ENCODE measurements around the gene RAPSN. TPM values are rescaled to one million over a fixed set of nuclear protein-coding genes. Genes with fewer than 3 reads are reported as not detected.

The RAPSN gene
- total and polyA plus RNA-seq, 2 experiments from 2014 or later = 0.17 to 0.23 TPM

DNA sequence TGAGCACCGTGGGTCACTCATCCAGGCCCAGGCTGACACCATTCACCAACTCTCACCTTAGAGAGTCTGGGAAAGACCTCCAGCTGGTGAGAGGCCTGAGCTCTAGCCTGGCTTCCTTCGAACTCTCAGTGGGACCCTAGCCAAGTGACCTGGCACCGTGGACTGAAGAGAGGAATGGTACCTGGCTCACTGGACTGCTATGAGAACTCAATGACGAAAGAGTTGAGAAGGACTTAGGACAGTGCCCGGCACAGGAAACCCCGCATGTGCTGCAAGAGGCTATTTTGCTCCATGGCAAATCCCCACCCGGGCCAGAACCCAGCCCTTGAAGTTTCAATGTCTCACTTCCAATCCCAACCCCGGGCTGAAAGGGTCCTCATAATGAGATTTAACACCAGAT is 605 bp upstream of the RAPSN start:
- H3F3A ChIP-seq (replicated peaks; ENCODE audit: low read depth) = no peaks in the 10 kb centered on the region
- no peaks in the 10 kb centered on the region for H3K9me2 ChIP-seq (ENCODE audit: insufficient read depth)
- H4K20me1 ChIP-seq (replicated peaks; ENCODE audit: insufficient read depth) = no peaks in the 10 kb centered on the region
- H3K36me3 Mint-ChIP-seq (ENCODE audit: low read depth) = peaks cover 2% of the 10 kb centered on the region; the same call in 1 of the 3 replicates
- no peaks in the 10 kb centered on the region for H3K4me1 ChIP-seq (ENCODE audit: insufficient read depth)
- H3K36me3 ChIP-seq (ENCODE audit: insufficient read depth) = no peaks in the 10 kb centered on the region
- H2AFZ ChIP-seq = no peak overlapping the region
- H3K27ac ChIP-seq (ENCODE audit: low read depth) = no peak overlapping the region
- no peak overlapping the region for H3K27ac Mint-ChIP-seq
- no peak overlapping the region for H3K4me3 ChIP-seq
- peaks cover 4% of the 10 kb centered on the region; the same call in 1 of the 3 replicates for H3K9me3 Mint-ChIP-seq
- H3K4me1 Mint-ChIP-seq = 0 out of 3 replicates have a peak, but pooled peaks cover 2% of the 10 kb centered on the region
- ATAC-seq (no peak), DNase-seq (ENCODE audit: low spot score) (no peak)
- no peaks in the 10 kb centered on the region for H3K79me2 ChIP-seq (replicated peaks; ENCODE audit: insufficient read depth)
- H3K4me2 ChIP-seq = no peak overlapping the region
- TF ChIP-seq JUNB (IDR thresholded peaks at IDR 0.05; ENCODE audit: unreplicated experiment) = no peak
- no peak for TF ChIP-seq POLR2AphosphoS5 (IDR thresholded peaks at IDR 0.05; ENCODE audit: low read depth)
- TF ChIP-seq STAT1 (IDR thresholded peaks at IDR 0.05; ENCODE audit: unreplicated experiment) = no peak
- TF ChIP-seq ZNF331 (CRISPR knock-in tag; IDR thresholded peaks at IDR 0.05; ENCODE audit: low read depth) = no peak
- no peak for TF ChIP-seq ZNF114 (CRISPR knock-in tag; IDR thresholded peaks at IDR 0.05)
- no peak for TF ChIP-seq NANOG (IDR thresholded peaks at IDR 0.05; ENCODE audit: borderline replicate concordance)
- TF ChIP-seq, protein P1, sequence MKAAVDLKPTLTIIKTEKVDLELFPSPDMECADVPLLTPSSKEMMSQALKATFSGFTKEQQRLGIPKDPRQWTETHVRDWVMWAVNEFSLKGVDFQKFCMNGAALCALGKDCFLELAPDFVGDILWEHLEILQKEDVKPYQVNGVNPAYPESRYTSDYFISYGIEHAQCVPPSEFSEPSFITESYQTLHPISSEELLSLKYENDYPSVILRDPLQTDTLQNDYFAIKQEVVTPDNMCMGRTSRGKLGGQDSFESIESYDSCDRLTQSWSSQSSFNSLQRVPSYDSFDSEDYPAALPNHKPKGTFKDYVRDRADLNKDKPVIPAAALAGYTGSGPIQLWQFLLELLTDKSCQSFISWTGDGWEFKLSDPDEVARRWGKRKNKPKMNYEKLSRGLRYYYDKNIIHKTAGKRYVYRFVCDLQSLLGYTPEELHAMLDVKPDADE (IDR thresholded peaks at IDR 0.05) = no peak
- TF ChIP-seq, protein P2, sequence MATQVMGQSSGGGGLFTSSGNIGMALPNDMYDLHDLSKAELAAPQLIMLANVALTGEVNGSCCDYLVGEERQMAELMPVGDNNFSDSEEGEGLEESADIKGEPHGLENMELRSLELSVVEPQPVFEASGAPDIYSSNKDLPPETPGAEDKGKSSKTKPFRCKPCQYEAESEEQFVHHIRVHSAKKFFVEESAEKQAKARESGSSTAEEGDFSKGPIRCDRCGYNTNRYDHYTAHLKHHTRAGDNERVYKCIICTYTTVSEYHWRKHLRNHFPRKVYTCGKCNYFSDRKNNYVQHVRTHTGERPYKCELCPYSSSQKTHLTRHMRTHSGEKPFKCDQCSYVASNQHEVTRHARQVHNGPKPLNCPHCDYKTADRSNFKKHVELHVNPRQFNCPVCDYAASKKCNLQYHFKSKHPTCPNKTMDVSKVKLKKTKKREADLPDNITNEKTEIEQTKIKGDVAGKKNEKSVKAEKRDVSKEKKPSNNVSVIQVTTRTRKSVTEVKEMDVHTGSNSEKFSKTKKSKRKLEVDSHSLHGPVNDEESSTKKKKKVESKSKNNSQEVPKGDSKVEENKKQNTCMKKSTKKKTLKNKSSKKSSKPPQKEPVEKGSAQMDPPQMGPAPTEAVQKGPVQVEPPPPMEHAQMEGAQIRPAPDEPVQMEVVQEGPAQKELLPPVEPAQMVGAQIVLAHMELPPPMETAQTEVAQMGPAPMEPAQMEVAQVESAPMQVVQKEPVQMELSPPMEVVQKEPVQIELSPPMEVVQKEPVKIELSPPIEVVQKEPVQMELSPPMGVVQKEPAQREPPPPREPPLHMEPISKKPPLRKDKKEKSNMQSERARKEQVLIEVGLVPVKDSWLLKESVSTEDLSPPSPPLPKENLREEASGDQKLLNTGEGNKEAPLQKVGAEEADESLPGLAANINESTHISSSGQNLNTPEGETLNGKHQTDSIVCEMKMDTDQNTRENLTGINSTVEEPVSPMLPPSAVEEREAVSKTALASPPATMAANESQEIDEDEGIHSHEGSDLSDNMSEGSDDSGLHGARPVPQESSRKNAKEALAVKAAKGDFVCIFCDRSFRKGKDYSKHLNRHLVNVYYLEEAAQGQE (IDR thresholded peaks at IDR 0.05; ENCODE audit: unreplicated experiment) = no peak
- TF ChIP-seq, protein P3, sequence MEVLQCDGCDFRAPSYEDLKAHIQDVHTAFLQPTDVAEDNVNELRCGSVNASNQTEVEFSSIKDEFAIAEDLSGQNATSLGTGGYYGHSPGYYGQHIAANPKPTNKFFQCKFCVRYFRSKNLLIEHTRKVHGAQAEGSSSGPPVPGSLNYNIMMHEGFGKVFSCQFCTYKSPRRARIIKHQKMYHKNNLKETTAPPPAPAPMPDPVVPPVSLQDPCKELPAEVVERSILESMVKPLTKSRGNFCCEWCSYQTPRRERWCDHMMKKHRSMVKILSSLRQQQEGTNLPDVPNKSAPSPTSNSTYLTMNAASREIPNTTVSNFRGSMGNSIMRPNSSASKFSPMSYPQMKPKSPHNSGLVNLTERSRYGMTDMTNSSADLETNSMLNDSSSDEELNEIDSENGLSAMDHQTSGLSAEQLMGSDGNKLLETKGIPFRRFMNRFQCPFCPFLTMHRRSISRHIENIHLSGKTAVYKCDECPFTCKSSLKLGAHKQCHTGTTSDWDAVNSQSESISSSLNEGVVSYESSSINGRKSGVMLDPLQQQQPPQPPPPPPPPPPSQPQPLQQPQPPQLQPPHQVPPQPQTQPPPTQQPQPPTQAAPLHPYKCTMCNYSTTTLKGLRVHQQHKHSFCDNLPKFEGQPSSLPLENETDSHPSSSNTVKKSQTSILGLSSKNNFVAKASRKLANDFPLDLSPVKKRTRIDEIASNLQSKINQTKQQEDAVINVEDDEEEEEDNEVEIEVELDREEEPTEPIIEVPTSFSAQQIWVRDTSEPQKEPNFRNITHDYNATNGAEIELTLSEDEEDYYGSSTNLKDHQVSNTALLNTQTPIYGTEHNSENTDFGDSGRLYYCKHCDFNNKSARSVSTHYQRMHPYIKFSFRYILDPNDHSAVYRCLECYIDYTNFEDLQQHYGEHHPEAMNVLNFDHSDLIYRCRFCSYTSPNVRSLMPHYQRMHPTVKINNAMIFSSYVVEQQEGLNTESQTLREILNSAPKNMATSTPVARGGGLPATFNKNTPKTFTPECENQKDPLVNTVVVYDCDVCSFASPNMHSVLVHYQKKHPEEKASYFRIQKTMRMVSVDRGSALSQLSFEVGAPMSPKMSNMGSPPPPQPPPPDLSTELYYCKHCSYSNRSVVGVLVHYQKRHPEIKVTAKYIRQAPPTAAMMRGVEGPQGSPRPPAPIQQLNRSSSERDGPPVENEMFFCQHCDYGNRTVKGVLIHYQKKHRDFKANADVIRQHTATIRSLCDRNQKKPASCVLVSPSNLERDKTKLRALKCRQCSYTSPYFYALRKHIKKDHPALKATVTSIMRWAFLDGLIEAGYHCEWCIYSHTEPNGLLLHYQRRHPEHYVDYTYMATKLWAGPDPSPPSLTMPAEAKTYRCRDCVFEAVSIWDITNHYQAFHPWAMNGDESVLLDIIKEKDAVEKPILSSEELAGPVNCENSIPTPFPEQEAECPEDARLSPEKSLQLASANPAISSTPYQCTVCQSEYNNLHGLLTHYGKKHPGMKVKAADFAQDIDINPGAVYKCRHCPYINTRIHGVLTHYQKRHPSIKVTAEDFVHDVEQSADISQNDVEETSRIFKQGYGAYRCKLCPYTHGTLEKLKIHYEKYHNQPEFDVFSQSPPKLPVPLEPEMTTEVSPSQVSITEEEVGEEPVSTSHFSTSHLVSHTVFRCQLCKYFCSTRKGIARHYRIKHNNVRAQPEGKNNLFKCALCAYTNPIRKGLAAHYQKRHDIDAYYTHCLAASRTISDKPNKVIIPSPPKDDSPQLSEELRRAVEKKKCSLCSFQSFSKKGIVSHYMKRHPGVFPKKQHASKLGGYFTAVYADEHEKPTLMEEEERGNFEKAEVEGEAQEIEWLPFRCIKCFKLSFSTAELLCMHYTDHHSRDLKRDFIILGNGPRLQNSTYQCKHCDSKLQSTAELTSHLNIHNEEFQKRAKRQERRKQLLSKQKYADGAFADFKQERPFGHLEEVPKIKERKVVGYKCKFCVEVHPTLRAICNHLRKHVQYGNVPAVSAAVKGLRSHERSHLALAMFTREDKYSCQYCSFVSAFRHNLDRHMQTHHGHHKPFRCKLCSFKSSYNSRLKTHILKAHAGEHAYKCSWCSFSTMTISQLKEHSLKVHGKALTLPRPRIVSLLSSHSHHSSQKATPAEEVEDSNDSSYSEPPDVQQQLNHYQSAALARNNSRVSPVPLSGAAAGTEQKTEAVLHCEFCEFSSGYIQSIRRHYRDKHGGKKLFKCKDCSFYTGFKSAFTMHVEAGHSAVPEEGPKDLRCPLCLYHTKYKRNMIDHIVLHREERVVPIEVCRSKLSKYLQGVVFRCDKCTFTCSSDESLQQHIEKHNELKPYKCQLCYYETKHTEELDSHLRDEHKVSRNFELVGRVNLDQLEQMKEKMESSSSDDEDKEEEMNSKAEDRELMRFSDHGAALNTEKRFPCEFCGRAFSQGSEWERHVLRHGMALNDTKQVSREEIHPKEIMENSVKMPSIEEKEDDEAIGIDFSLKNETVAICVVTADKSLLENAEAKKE (CRISPR knock-in tag; IDR thresholded peaks at IDR 0.05) = no peak
- TF ChIP-seq EZH2phosphoT487 (IDR thresholded peaks at IDR 0.05; ENCODE audit: unreplicated experiment) = no peak
- TF ChIP-seq, protein P4, sequence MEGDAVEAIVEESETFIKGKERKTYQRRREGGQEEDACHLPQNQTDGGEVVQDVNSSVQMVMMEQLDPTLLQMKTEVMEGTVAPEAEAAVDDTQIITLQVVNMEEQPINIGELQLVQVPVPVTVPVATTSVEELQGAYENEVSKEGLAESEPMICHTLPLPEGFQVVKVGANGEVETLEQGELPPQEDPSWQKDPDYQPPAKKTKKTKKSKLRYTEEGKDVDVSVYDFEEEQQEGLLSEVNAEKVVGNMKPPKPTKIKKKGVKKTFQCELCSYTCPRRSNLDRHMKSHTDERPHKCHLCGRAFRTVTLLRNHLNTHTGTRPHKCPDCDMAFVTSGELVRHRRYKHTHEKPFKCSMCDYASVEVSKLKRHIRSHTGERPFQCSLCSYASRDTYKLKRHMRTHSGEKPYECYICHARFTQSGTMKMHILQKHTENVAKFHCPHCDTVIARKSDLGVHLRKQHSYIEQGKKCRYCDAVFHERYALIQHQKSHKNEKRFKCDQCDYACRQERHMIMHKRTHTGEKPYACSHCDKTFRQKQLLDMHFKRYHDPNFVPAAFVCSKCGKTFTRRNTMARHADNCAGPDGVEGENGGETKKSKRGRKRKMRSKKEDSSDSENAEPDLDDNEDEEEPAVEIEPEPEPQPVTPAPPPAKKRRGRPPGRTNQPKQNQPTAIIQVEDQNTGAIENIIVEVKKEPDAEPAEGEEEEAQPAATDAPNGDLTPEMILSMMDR (conservative IDR thresholded peaks at IDR 0.05; ENCODE audit: low read depth in 2 of 2) = no peak
- no peak for TF ChIP-seq CREB1 (CRISPR knock-in tag; IDR thresholded peaks at IDR 0.05; ENCODE audit: low read depth)
- no peak for TF ChIP-seq EZH2 (IDR thresholded peaks at IDR 0.05; ENCODE audit: low read depth, unreplicated experiment)
- no peak overlapping the region for H3K4me3 Mint-ChIP-seq
- peaks cover 3% of the 10 kb centered on the region for H3K27me3 Mint-ChIP-seq (ENCODE audit: insufficient read depth, low read depth, poor library complexity)
- H3K27me3 ChIP-seq (ENCODE audit: insufficient read depth) = no peaks in the 10 kb centered on the region
